ENCODE measurements around the gene LMF1. TPM values are rescaled to one million over a fixed set of nuclear protein-coding genes. Genes with fewer than 3 reads are reported as not detected.

Gene LMF1
- total RNA-seq, 1 donor from 2014 or later: 21.4 TPM

GRCh38 chr16:873243-873661 lies 97.5 kb downstream of the LMF1 start:
- DNase-seq (ENCODE audit: extremely low spot score, unreplicated experiment): no peak
- Mint-ChIP-seq H3K27me3 (no peaks in the 10 kb centered on the region), H3K36me3 (no peaks in the 10 kb centered on the region), H3K4me3 (no peak overlapping the region), H3K4me1 (ENCODE audit: unreplicated experiment) (no peaks in the 10 kb centered on the region), H3K27ac (no peak overlapping the region), H3K9me3 (no peaks in the 10 kb centered on the region)
- TF ChIP-seq CTCF (conservative IDR thresholded peaks at IDR 0.05): no peak

- TF ChIP-seq CTCF (conservative IDR thresholded peaks at IDR 0.05): no peak
- DNase-seq (ENCODE audit: extremely low spot score, unreplicated experiment): no peak
- no peak overlapping the region for H3K4me3 Mint-ChIP-seq
- H3K27me3 Mint-ChIP-seq: no peaks in the 10 kb centered on the region
- H3K4me1 Mint-ChIP-seq (ENCODE audit: unreplicated experiment): no peaks in the 10 kb centered on the region
- H3K9me3 Mint-ChIP-seq: no peaks in the 10 kb centered on the region
- no peak overlapping the region for H3K27ac Mint-ChIP-seq
- no peaks in the 10 kb centered on the region for H3K36me3 Mint-ChIP-seq
These were observed 98.1 kb downstream of the LMF1 start for GRCh38 chr16:872436-873242.

- no peak for TF ChIP-seq CTCF (conservative IDR thresholded peaks at IDR 0.05)
- Mint-ChIP-seq H3K27me3 (no peaks in the 10 kb centered on the region), H3K9me3 (no peaks in the 10 kb centered on the region), H3K4me1 (ENCODE audit: unreplicated experiment) (no peaks in the 10 kb centered on the region), H3K36me3 (peaks cover 2% of the 10 kb centered on the region), H3K4me3 (no peak overlapping the region), H3K27ac (no peak overlapping the region)
- DNase-seq (ENCODE audit: extremely low spot score, unreplicated experiment): no peak
These were observed 99.0 kb downstream of the LMF1 start for GRCh38 chr16:871562-872345.

GRCh38 chr16:870856-871561 lies 99.8 kb downstream of the LMF1 start:
- no peak for DNase-seq (ENCODE audit: extremely low spot score, unreplicated experiment)
- no peaks in the 10 kb centered on the region for H3K9me3 Mint-ChIP-seq
- H3K27me3 Mint-ChIP-seq: no peaks in the 10 kb centered on the region
- no peaks in the 10 kb centered on the region for H3K4me1 Mint-ChIP-seq (ENCODE audit: unreplicated experiment)
- H3K36me3 Mint-ChIP-seq: peaks cover 3% of the 10 kb centered on the region
- H3K4me3 Mint-ChIP-seq: no peak overlapping the region
- no peak for TF ChIP-seq CTCF (conservative IDR thresholded peaks at IDR 0.05)
- no peak overlapping the region for H3K27ac Mint-ChIP-seq

GRCh38 chr16:869823-870641 lies 100.8 kb downstream of the LMF1 start:
- Mint-ChIP-seq H3K27ac (no peak overlapping the region), H3K36me3 (peaks cover 3% of the 10 kb centered on the region), H3K4me3 (no peak overlapping the region), H3K4me1 (ENCODE audit: unreplicated experiment) (no peaks in the 10 kb centered on the region), H3K27me3 (no peaks in the 10 kb centered on the region), H3K9me3 (no peaks in the 10 kb centered on the region)
- TF ChIP-seq CTCF (conservative IDR thresholded peaks at IDR 0.05): no peak
- no peak for DNase-seq (ENCODE audit: extremely low spot score, unreplicated experiment)
